Neural cell (in vitro differentiated cells): ENCODE measurements around the gene MRPS12. TPM values are rescaled to one million over a fixed set of nuclear protein-coding genes. Genes with fewer than 3 reads are reported as not detected.

Source experiments
- H2AFZ ChIP-seq: fragments of 200-600, 300-800 bp; sonication (generic), shearing (Covaris generic); 2 replicates; pipeline ENCODE4 v1.6.0; 2014; ENCODE audit warnings: low read depth, mild to moderate bottlenecking, antibody characterized with exemption, low read length, moderate library complexity
- H3F3A ChIP-seq: fragments of 200-600 bp; shearing (Covaris generic); 2 replicates; pipeline ENCODE4 v1.6.1; 2016; ENCODE audit warnings: mild to moderate bottlenecking, moderate library complexity, mixed read lengths, antibody characterized with exemption, low read length; ENCODE audit not compliant: insufficient read depth, poor library complexity, severe bottlenecking
- H3K27ac ChIP-seq: fragments of 200-600, 300-800 bp; sonication (generic), shearing (Covaris generic); 2 replicates; pipeline ENCODE4 v1.5.1; 2014; ENCODE audit warnings: mild to moderate bottlenecking, low read length, moderate library complexity
- H3K27me3 ChIP-seq: fragments of 300-800, 200-600 bp; sonication (generic), shearing (Covaris generic); 2 replicates; pipeline ENCODE4 v1.6.0; 2014; ENCODE audit warnings: mild to moderate bottlenecking, low read depth, low read length, moderate library complexity; ENCODE audit not compliant: insufficient read depth
- H3K36me3 ChIP-seq: fragments of 300-800, 200-600 bp; sonication (generic), shearing (Covaris generic); 2 replicates; pipeline ENCODE4 v1.5.1; 2014; ENCODE audit warnings: mild to moderate bottlenecking, antibody characterized with exemption, low read length, moderate library complexity; ENCODE audit not compliant: insufficient read depth
- H3K4me2 ChIP-seq: fragments of 300-800, 200-600 bp; sonication (generic), shearing (Covaris generic); 2 replicates; pipeline ENCODE4 v1.6.0; 2014; ENCODE audit warnings: mild to moderate bottlenecking, low read length
- H3K4me3 ChIP-seq: fragments of 300-800, 200-600 bp; sonication (generic), shearing (Covaris generic); 2 replicates; pipeline ENCODE4 v1.5.1; 2014; ENCODE audit warnings: mild to moderate bottlenecking, low read length, moderate library complexity
- H3K79me2 ChIP-seq: fragments of 200-600 bp; shearing (Covaris generic); replicated peaks from 2 replicates; pipeline ENCODE4 v1.6.0; 2014; ENCODE audit warnings: mild to moderate bottlenecking, low read length, moderate library complexity; ENCODE audit not compliant: insufficient read depth
- H3K9ac ChIP-seq: fragments of 300-800, 200-600 bp; sonication (generic), shearing (Covaris generic); 2 replicates; pipeline ENCODE4 v1.6.1; 2016; ENCODE audit warnings: mild to moderate bottlenecking, low read length, mixed read lengths
- H3K9me2 ChIP-seq: fragments of 200-600 bp; shearing (Covaris generic); 2 replicates; pipeline ENCODE4 v1.6.1; 2016; ENCODE audit warnings: mild to moderate bottlenecking, low read length, mixed read lengths; ENCODE audit not compliant: insufficient read depth
- H3K9me3 ChIP-seq: fragments of 200-600, 300-800 bp; sonication (generic), shearing (Covaris generic); 2 replicates; pipeline ENCODE4 v1.6.1; 2016; ENCODE audit warnings: mild to moderate bottlenecking, mixed run types, low read length, moderate library complexity, mixed read lengths
- H4K20me1 ChIP-seq: fragments of 200-600 bp; shearing (Covaris generic); 2 replicates; pipeline ENCODE4 v1.6.1; 2016; ENCODE audit warnings: mild to moderate bottlenecking, mixed run types; ENCODE audit not compliant: insufficient read depth
- EP300 ChIP-seq: fragments of 450-650 bp; conservative IDR thresholded peaks from 2 replicates; pipeline ENCODE4 v1.6.1; 2014; ENCODE audit warnings: antibody characterized with exemption, mild to moderate bottlenecking, moderate library complexity; ENCODE audit not compliant: poor library complexity, severe bottlenecking
- EZH2 ChIP-seq: fragments of 200-600, 300-800 bp; shearing (Covaris generic), sonication (generic); IDR thresholded peaks from 2 replicates; pipeline ENCODE4 v1.6.1; 2014; ENCODE audit warnings: antibody characterized with exemption, low read length, borderline replicate concordance, mild to moderate bottlenecking; ENCODE audit not compliant: insufficient read depth, poor library complexity, severe bottlenecking
- MXI1 ChIP-seq: fragments of 450-650 bp; conservative IDR thresholded peaks from 2 replicates; pipeline ENCODE4 v1.6.1; 2014; ENCODE audit warnings: antibody characterized with exemption, mild to moderate bottlenecking; ENCODE audit not compliant: poor library complexity, severe bottlenecking
- POLR2AphosphoS5 ChIP-seq: IDR thresholded peaks from 2 replicates; pipeline ENCODE4 v1.6.1; 2012
- RAD21 ChIP-seq: fragments of 450-650 bp; conservative IDR thresholded peaks from 2 replicates; pipeline ENCODE4 v1.6.1; 2014; ENCODE audit warnings: antibody characterized with exemption, mild to moderate bottlenecking, moderate library complexity
- SMC3 ChIP-seq: fragments of 450-650 bp; conservative IDR thresholded peaks from 2 replicates; pipeline ENCODE4 v1.6.1; 2014; ENCODE audit warnings: antibody characterized with exemption, mild to moderate bottlenecking, moderate library complexity; ENCODE audit not compliant: poor library complexity
- TAF1 ChIP-seq: IDR thresholded peaks from 2 replicates; pipeline ENCODE4 v1.6.1; 2012; ENCODE audit warnings: low read depth
- polyA plus RNA-seq: library from polyadenylated mRNA; depleted of rRNA; stranded (reverse); fragments of >200 nt; gene quantifications from 2 replicates; pipeline ENCODE4 v1.2.3, GENCODE V29; 2014
- TF ChIP-seq, protein P1 (sequence below): fragments of 450-650 bp; IDR thresholded peaks from 2 replicates; pipeline ENCODE4 v1.5.1; 2014; ENCODE audit warnings: antibody characterized with exemption, mild to moderate bottlenecking, moderate library complexity; ENCODE audit not compliant: poor library complexity, severe bottlenecking
- TF ChIP-seq, protein P2 (sequence below): IDR thresholded peaks from 2 replicates; pipeline ENCODE4 v1.6.1; 2012; ENCODE audit warnings: borderline replicate concordance

Gene MRPS12
- polyA plus RNA-seq, 1 donor from 2014 or later, result 30.0 TPM

DNA sequence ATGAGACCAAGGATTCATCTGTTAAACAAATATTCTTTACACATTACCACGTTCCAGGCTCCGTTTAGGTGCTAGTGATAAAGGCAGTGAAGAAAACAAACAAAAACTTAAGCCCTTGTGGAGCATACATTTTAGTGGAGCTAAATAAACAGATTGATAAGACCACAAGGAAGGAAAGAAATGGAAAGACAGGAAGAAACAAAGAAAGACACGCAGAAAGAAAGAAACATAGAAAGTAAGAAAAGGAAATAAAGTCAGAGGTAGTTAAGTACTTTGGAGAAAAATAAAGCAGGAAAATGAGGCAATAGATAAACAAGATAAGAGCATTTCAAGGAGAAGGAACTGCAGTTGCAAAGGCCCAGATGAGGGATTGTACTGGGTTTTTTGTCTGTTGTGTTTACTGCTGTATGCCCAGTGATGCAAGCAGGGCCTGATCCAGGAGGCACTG, 30.0 kb upstream of the MRPS12 start:
- no peaks in the 10 kb centered on the region for H3K27me3 ChIP-seq
- H3K9ac ChIP-seq, result peak overlapping the region; percentile 74
- peak overlapping the region; percentile 97 for H3K4me2 ChIP-seq
- no peaks in the 10 kb centered on the region for H3F3A ChIP-seq
- no peaks in the 10 kb centered on the region for H3K9me2 ChIP-seq
- H3K36me3 ChIP-seq, result no peaks in the 10 kb centered on the region
- no peaks in the 10 kb centered on the region for H3K79me2 ChIP-seq
- TF ChIP-seq SMC3 (no peak), EP300 (no peak), TAF1 (no peak), EZH2 (no peak), POLR2AphosphoS5 (no peak), RAD21 (no peak), MXI1 (no peak)
- TF ChIP-seq, protein P1, sequence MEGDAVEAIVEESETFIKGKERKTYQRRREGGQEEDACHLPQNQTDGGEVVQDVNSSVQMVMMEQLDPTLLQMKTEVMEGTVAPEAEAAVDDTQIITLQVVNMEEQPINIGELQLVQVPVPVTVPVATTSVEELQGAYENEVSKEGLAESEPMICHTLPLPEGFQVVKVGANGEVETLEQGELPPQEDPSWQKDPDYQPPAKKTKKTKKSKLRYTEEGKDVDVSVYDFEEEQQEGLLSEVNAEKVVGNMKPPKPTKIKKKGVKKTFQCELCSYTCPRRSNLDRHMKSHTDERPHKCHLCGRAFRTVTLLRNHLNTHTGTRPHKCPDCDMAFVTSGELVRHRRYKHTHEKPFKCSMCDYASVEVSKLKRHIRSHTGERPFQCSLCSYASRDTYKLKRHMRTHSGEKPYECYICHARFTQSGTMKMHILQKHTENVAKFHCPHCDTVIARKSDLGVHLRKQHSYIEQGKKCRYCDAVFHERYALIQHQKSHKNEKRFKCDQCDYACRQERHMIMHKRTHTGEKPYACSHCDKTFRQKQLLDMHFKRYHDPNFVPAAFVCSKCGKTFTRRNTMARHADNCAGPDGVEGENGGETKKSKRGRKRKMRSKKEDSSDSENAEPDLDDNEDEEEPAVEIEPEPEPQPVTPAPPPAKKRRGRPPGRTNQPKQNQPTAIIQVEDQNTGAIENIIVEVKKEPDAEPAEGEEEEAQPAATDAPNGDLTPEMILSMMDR, result no peak
- TF ChIP-seq, protein P2, sequence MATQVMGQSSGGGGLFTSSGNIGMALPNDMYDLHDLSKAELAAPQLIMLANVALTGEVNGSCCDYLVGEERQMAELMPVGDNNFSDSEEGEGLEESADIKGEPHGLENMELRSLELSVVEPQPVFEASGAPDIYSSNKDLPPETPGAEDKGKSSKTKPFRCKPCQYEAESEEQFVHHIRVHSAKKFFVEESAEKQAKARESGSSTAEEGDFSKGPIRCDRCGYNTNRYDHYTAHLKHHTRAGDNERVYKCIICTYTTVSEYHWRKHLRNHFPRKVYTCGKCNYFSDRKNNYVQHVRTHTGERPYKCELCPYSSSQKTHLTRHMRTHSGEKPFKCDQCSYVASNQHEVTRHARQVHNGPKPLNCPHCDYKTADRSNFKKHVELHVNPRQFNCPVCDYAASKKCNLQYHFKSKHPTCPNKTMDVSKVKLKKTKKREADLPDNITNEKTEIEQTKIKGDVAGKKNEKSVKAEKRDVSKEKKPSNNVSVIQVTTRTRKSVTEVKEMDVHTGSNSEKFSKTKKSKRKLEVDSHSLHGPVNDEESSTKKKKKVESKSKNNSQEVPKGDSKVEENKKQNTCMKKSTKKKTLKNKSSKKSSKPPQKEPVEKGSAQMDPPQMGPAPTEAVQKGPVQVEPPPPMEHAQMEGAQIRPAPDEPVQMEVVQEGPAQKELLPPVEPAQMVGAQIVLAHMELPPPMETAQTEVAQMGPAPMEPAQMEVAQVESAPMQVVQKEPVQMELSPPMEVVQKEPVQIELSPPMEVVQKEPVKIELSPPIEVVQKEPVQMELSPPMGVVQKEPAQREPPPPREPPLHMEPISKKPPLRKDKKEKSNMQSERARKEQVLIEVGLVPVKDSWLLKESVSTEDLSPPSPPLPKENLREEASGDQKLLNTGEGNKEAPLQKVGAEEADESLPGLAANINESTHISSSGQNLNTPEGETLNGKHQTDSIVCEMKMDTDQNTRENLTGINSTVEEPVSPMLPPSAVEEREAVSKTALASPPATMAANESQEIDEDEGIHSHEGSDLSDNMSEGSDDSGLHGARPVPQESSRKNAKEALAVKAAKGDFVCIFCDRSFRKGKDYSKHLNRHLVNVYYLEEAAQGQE, result no peak
- no peaks in the 10 kb centered on the region for H4K20me1 ChIP-seq
- peak overlapping the region; percentile 82 for H3K27ac ChIP-seq
- H3K9me3 ChIP-seq, result no peaks in the 10 kb centered on the region
- H3K4me3 ChIP-seq, result peak overlapping the region; percentile 83
- H2AFZ ChIP-seq, result peak overlapping the region; percentile 87

DNA sequence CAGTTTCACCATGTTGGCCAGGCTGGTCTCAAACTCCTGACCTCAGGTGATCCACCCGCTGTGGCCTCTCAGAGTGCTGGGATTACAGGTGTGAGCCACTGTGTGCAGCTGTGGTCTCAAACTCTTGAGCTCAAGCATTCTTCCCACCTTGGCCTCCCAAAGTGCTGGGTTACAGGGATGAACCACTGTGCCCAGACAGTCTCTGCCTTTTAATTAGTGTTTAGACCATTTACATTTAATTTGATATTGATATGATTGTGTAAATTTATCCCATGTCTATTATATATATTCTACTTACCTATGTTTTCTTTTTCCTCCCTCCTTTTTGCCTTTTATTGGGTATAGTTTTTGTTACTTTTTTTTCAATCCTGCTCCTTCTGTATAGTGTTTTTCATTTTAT, 29.1 kb upstream of the MRPS12 start:
- no peak overlapping the region for H3K4me3 ChIP-seq
- no peaks in the 10 kb centered on the region for H3K9me3 ChIP-seq
- TF ChIP-seq RAD21, result no peak
- TF ChIP-seq EP300, result no peak
- TF ChIP-seq, protein P1, result no peak
- no peak for TF ChIP-seq POLR2AphosphoS5
- TF ChIP-seq, protein P2, result no peak
- no peak for TF ChIP-seq SMC3
- no peak for TF ChIP-seq EZH2
- no peak for TF ChIP-seq MXI1
- no peak overlapping the region for H3K27ac ChIP-seq
- H3K4me2 ChIP-seq, result no peak overlapping the region
- no peaks in the 10 kb centered on the region for H3K36me3 ChIP-seq
- H3K27me3 ChIP-seq, result no peaks in the 10 kb centered on the region
- H3F3A ChIP-seq, result no peaks in the 10 kb centered on the region
- H4K20me1 ChIP-seq, result no peaks in the 10 kb centered on the region
- no peaks in the 10 kb centered on the region for H3K79me2 ChIP-seq
- no peaks in the 10 kb centered on the region for H3K9me2 ChIP-seq
- no peak overlapping the region for H3K9ac ChIP-seq
- no peak overlapping the region for H2AFZ ChIP-seq
